HG03064 (cell line): ENCODE measurements around the gene EPHA2.

Experiments
- ATAC-seq: cut with Tn5 transposase; IDR thresholded peaks from one replicate; pipeline ENCODE4 v1.9.1; 2021; ENCODE audit warnings: low read depth; ENCODE audit not compliant: unreplicated experiment

EPHA2 gene

DNA sequence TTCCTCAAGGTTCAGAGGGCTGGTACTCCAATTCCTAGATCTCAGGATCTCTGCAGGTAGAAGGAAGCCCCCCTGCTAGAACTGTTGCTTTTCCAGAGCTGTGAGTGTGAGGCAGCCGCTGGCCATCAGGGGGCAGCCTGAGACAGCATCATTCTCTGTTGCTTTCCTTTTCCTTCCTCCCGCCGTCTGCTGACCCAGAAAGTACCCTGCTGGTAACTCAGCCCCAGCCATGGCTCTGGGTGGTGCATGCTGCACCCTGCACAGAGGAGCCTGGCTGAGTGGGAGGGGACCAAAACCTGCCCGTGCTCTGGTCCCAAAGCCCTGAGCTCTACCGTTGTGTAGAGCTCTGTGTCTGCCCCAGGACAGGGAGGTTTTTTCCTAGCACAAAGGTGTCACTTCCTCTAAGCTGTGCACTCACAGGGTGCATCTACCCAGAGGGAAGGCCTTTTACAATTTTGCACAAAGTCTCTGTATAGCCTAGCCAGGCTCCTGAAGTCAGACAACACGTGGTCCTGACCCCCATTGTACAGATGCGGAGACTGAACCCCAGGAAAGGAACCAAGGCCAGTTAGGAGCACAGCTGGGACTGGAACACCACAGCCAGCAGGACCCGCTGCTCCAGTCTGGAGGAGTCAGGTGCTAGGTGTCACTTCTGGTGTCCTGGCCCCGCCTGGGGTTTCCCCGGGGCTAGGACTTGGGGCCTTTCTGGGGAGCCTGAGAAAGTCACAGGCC is 76.8 kb downstream of the EPHA2 start:
- ATAC-seq = no peak

DNA sequence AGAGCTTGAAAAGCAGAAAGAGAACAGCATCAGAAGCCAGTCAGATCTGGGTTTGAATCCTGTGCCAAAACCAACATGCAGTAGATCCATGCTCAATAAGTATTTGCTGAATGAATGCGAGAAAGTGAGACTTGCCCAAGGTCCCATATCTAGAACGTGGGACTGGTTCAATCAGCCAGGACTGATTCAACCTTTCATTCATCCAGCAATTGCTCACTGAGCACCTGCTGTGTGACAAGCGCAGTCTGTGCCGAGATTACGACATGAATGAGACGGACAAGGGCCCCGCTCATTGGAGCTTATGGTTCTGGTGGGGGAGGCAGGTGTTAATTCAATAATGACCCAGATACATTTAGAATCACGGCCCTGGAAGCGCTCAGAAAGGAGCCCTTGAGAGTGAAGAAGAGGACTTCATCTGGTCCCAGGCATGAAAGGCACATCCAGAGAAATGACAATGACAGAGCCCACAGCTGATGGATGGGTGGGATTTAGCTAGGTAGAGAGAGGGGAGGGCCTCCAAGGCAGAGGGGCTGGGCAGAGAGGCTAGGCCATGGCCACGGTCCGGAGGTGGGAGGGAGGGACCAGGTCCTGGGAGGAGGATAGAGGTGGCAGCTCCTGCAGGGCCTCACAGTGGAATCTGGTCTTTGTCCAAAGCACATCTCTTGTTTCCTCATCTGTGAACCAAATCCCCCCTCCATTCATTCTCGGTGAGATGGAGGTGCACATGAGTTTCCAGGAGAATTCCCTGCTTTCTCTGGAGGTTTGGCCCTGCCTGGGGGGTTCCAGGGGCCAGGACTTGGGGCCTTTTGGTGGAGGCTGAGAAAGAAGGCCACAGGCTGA is 78.2 kb downstream of the EPHA2 start:
- ATAC-seq = no peak

DNA sequence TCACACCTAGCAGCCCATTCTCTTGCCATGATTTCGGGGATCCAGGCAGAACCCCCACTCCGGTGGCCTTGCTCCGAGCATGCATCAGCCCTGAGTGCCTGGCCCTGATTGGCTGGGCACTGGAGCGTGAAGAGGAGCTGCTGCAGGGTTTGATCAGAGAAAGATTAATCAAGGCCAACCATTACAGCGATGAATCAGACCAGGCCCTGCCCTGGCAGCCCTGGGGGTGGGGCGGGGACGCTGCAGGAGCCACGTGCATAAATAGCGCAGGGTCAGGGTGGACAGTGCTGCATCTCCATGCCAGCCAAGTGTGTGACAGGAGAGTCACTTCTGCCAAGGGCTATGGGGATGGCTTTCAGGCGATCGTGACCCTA is 79.0 kb downstream of the EPHA2 start:
- ATAC-seq = no peak

DNA sequence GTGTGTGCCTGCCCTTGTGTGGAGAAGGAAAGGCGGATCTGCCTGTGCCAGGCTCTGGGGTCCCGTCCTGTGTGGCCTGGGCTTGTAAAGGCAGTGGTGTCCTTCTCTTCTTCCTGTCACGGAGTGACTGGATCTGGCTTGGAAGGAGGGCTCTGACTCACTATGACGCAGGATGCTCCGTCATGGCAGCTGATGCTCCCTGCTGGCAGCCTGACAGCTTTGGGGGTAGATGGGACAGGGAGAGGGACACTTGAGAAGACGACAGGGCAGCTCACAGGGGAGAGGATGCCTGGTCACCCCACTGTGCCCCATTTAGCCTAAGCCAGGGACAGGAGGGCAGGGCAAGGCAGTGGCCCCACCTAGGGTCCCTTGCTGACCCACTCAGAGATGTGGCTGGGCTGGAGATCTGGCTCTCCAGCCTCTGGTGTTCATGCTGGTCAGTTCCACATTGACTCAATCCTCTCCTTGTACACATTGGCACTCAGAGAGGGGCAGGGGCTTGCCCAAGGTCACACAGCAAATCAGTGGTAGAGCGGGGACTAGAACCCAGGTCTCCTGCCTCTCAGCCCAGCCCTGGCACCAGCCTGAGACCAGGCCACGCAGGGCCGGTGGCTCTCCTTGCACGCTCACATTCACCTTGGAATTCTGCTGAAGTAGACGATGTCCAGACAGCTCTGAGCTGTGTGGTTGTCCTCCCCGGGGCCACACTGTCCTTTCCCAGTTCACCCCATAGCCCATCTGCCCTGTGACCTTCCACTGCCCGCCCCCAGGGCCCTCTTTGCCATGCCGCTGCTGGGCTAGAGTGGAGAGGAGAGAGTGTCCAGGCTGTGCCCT is 79.6 kb downstream of the EPHA2 start:
- no peak for ATAC-seq

DNA sequence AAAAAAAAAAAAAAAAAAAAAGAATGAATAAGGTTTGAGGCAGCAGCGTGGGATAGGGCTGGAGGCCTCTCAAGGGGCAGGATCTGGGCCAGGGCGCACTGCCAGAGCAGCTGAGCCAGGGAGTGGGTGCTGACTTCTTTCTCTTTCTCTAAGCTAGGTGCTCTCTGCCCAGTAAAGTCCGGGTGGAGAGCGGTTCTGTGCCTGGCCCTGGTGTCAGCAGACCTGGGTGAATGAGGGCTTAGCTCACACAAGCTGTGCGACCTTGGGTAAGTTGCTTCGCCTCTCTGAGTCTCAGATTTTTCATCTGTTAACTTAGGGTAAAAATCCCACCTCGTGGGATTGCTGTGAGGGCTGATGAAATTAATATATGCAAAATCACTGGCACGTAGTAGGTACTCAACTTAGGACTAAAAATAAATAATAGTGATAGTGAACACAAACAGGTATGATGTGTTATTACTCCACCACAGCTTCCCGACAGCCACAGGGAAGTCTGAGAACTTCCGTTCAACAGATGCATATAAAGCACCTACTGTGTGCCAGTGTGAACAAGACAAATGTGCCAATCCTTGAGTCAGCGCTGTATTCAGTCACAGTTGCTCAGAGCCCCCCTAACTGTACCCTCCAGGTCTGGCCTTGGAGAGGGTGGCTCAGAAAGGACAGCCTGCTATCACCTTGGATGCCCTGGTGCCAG is 80.4 kb downstream of the EPHA2 start:
- ATAC-seq = no peak
